H54 (cell line): ENCODE data around the gene RALGPS2.

Experiments
- DNase-seq: peaks from one replicate; pipeline ENCODE4 v3.0.0; 2011; ENCODE audit warnings: low spot score, mixed read lengths; ENCODE audit not compliant: insufficient read length
- FAIRE-seq: peaks from 3 replicates; lab custom pipeline; 2011; peaks lifted over from hg19 to GRCh38; lab: Jason Lieb, UNC
- POLR2A ChIP-seq: IDR thresholded peaks from 2 replicates; pipeline ENCODE4 v1.6.1; 2011; ENCODE audit warnings: low read depth, mild to moderate bottlenecking, low read length

The RALGPS2 gene

DNA sequence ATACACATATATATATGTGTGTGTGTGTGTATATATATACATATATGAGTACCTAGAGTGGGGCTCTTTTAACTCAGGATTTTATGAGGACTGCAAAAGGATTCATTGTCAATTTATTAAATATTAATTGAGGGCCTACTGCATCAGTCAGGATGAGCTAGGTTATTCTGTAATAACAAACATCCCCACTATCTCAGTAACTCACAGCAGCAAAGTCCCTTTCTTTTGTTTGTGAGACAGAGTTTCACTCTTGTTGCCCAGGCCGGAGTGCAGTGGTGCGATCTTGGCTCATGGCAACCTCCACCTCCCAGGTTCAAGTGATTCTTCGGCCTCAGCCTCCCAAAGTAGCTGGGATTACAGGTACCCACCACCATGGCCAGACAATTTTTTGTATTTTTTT is 236.8 kb downstream of the RALGPS2 start:
- no peak for TF ChIP-seq POLR2A
- FAIRE-seq (no peak), DNase-seq (no peak)

DNA sequence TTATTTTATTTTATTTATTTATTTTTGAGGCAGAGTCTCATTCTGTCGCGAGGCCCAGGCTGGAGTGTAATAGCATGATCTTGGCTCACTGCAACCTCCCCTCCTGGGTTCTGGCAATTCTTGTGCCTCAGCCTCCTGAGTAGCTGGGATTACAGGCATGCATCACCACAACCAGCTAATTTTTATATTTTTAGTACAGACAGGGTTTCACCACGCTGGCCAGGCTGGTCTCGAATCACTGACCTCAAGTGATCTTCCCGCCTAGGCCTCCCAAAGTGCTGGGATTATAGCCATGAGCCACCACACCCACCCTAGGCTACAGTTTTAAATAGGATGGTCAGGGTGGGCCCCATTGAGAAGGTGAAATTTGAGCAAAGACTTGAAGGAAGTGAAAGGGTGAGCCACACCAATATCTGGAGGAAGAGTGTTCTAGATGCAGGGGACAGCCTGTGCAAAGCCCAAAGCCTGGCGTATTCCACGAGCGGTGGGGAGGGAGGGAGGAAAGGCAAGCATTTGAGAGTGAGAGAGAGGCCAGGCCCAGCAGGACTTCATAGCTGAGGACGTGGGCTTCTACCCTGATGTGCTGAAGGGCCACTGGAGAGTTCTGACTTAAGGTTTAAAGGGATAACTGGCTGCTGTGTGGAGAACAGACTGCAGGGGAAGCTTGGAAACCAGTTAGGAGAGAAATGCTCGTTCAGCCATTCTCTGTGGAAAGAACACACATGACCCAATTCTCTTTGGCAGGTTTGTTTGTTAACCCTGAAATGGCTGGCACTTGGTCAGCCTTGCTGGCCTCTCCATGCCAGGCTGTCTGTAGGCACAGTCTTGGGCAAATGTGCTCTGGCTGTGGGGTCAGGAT is 238.0 kb downstream of the RALGPS2 start:
- FAIRE-seq: no peak
- no peak for TF ChIP-seq POLR2A

DNA sequence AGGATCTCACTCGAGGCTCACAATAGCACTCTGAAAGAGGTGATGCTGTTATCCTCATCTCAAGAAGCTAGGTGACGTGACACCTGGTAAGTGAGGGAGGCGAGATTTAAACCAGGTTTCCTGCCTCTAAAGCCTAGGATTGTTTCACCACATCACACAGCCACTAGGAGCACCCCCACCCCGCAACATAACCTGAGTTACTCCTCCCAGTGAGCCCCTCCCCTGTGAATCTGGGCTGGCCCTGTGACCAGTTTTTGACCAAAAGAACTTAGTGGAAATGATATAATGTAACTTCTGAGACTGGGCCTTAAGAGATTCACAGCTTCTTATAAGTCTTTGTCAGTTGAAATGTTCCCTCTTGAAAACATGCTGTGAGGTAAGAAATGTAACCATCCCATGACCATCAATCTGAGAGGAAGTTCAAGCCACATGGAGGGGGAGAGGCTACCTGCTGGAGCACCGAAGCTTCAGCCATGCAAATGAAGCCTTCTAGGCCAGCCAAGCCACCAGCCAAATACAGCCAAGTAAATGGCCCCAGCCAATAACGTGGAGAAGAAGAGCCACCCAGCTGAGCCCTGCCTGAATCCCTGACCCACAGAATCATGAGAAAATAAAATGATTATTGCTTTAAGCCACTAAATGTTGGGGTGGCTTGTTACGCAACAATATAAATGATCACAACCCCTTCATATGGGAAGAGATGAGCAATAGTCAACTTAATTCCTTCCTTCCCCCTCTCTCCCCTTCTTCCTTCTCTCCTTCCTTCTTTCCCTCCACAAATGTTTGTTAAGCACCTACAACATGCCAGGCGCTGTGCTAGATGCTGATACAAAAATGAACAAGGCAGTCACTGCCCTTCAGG is 239.7 kb downstream of the RALGPS2 start:
- no peak for TF ChIP-seq POLR2A
- FAIRE-seq: no peak
- no peak for DNase-seq

More for the DNA sequence above, 238.0 kb downstream of the RALGPS2 start:
- no peak for DNase-seq

DNA sequence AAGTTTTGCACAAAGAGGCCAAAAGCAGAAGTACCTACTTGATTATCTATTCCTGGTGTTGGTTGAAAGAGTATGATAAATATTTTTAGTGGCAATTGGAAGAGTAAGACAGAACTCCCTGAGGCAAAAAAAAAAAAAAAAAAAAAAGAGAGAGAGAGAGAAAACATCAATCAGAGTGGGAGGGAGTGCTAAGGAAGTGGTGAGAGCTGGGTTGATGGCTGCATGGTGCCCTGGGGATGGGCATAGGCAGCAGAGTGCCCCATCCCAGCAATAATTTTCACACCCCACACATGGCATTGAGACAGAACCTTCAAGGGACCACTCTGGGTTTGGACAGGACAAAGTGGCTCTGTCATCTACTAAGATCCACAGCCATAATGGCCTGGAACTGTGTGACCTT is 241.3 kb downstream of the RALGPS2 start:
- no peak for FAIRE-seq

DNA sequence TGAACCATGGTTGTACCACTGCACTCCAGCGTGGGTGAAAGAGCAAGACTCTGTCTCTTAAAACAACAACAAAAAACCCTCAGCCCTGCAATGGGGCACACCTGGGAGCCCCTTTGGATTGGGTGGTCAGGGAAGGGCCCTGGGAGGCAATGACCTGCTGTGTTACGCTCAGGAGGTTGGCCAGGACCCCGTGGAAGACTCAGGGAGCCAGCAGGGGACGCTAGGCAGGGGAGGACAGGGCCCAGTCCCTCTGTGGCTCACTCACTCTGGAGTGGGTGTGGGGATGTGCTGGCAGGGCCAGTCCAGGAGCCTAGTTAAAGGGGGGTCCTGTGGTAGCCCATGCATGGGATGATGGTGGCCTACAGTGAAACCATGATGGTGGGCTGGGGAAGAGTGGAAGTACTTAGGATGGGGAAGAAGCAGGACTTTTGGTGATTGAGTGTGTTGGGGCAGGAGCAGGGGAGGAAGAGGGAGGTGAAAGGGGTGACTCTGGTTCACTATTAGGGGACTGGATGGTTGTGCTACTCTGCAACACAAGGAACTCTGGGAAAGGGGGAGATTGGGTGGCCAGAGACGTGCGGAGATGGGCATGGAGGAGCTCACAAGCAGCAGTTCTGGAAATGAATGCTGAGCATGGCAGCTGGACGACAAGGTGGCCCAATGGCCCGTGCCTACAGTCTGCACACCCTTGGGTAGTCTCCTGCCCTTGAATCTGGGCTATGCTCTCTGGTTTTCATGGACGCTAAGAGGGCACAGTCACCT is 244.4 kb downstream of the RALGPS2 start:
- FAIRE-seq: no peak
- TF ChIP-seq POLR2A: no peak
- no peak for DNase-seq

More for the DNA sequence above, 241.3 kb downstream of the RALGPS2 start:
- DNase-seq: no peak
- no peak for TF ChIP-seq POLR2A

DNA sequence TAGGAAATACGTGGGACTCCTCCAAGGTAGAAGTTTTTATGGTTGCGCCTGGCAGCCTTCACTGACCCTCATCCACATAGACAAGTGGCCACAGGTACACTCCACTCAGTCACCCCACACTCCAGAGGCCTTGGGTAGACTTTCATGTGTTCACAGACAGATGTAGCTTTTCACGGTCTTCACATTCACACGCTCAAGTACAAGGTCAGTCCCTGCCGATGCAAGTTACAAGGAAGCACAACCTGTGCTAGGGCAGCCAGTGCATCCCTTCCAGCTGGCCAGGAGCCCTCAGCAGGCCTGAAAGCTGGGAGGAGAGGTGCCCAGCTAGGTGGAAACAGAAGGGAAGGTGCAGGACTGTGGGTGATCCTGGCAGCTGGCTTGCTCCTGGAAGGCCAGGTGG is 245.1 kb downstream of the RALGPS2 start:
- no peak for FAIRE-seq

More for the DNA sequence above, 245.1 kb downstream of the RALGPS2 start:
- no peak for DNase-seq
- TF ChIP-seq POLR2A: no peak
